GM20000 (cell line): ENCODE data around the gene TRIP12.
A peak's percentile ranks its signal among the peaks of the same experiment; 100 is the strongest.
"Not testable (repeated sequence)": the region's sequence is repeated elsewhere in the genome, so short reads cannot be mapped to it uniquely, and the experiment has no call there.

Experiments
- DNase-seq: peaks from one replicate; pipeline ENCODE4 v3.0.0; 2012; ENCODE audit warnings: low spot score
- CTCF ChIP-seq: IDR thresholded peaks from 2 replicates; pipeline ENCODE4 v1.5.1; 2012; ENCODE audit warnings: mild to moderate bottlenecking, control low read depth; ENCODE audit errors: extremely low read depth, missing control alignments

Gene TRIP12

DNA sequence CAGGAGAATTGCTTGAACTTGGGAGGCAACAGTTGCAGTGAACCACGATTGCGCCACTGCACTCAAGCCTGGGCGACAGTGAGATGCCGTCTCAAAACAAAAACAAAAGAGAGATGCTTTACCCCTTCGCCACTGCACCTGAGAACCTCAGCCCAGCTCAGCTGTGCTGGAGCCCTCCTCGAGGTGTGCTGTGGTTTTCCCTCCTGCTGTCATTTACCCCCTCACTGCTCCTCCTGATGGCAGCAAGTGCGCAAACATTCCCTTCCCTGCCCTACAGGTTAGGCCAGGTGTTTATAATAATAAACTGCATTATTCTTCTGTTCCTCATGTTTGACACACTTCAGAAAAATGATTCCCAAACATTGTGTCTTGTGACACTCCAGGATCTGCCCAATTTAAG is 8.8 kb upstream of the TRIP12 start:
- DNase-seq = no peak
- TF ChIP-seq CTCF = no peak

DNA sequence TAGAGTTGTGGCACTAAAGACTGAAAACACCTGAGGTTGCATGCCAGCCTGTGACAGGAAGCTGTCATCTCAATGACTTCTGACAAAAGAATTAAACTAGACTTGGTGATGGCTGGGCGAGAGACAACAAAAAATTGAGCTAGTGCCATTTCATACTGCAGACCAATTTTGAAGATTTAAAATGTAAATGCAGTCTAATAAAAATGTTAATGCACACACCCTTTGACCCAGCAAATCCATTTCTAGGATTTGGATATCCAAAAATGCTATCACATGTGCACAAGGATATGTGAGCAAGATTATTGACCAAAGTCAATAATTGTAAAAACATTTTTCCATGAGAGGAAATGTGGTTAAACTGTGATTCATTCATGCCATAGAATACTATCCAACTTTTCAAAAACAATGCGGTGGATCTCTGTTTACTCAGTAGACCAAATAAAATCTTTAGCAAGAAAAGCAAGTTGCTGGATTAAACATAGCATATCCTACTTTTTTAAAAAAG is 6.1 kb upstream of the TRIP12 start:
- TF ChIP-seq CTCF = no peak
- no peak for DNase-seq

GRCh38 chr2:229925201-229925600 is 3.4 kb upstream of the TRIP12 start:
- DNase-seq = no peak
- TF ChIP-seq CTCF = no peak

DNA sequence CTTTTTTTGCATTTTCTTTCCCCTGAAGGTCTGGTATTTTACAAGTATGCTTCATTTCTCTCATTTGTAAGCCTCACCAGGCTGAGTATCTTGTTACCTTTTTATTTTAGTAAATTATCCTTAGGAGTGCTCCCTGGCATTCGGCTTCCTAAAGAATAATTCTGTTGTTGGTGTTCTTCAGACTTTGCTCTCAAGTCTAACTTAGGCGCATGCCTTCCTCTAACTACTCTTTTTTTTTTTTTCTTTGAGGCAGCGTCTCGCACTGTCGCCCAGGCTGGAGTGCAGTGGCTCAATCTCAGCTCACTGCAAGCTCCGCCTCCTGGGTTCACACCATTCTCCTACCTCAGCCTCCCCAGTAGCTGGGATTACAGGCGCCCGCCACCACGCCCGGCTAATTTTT is 2.7 kb upstream of the TRIP12 start:
- DNase-seq = not testable (repeated sequence)

- DNase-seq = peak; percentile 86
- TF ChIP-seq CTCF = no peak
Measured at GRCh38 chr2:229922449-229923386, 909 bp upstream of the TRIP12 start, which contains the start of gene FBXO36. TSS of gene FBXO36 (plus strand) at chr2:229922503. CDS start at chr2:229922514, 11 bp downstream.

GRCh38 chr2:229921101-229921891 is 513 bp downstream of the TRIP12 start:
- TF ChIP-seq CTCF = no peak
- DNase-seq = peak; percentile 83

GRCh38 chr2:229920011-229920641 is 1.7 kb downstream of the TRIP12 start:
- DNase-seq = no peak
- TF ChIP-seq CTCF = no peak
